PC-3 (cell line): ENCODE results near the gene DCP1B. TPM values are rescaled to one million over a fixed set of nuclear protein-coding genes. Genes with fewer than 3 reads are reported as not detected.

ENCODE experiments used
- ATAC-seq: fragments of 200-7000 bp; cut with Tn5 transposase; 2 replicates; pipeline ENCODE4 v1.9.1; 2020; ENCODE audit warnings: mild to moderate bottlenecking, moderate library complexity
- BruUV-seq: library from RNA; stranded (reverse); fragments of 400-500 nt; replicated peaks from 2 replicates; lab custom pipeline; 2021; lab: Mats Ljungman, UMichigan
- CTCF ChIA-PET: fragments of 300-600 bp; sonication (Branson Sonifier 250); formaldehyde crosslinking; loops from one replicate; lab custom pipeline; 2022; ENCODE audit warnings: antibody characterized with exemption; lab: Charles Lee
- POLR2A ChIA-PET: fragments of 300-600 bp; sonication (Branson Sonifier 250); formaldehyde crosslinking; loops from one replicate; lab custom pipeline; 2022; ENCODE audit warnings: antibody characterized with exemption; ENCODE audit not compliant: unreplicated experiment; lab: Charles Lee
- DNase-seq: peaks from one replicate; pipeline ENCODE4 v3.0.0-alpha.2; 2015
- H2AFZ ChIP-seq: fragments of 300-600 bp; sonication (generic); 2 replicates; pipeline ENCODE4 v1.6.0; 2016; ENCODE audit warnings: antibody characterized with exemption, low read length
- H3F3A ChIP-seq: fragments of 300-600 bp; sonication (generic); one replicate; pipeline ENCODE4 v1.6.0; 2017; ENCODE audit warnings: antibody characterized with exemption, low read length, control low read depth, mild to moderate bottlenecking; ENCODE audit not compliant: unreplicated experiment
- H3K27ac ChIP-seq: fragments of 300-600 bp; sonication (generic); 2 replicates; pipeline ENCODE4 v1.5.1; 2016; ENCODE audit warnings: mild to moderate bottlenecking, low read length
- H3K27me3 ChIP-seq: fragments of 300-600 bp; sonication (generic); 2 replicates; pipeline ENCODE4 v1.6.1; 2016; ENCODE audit warnings: low read length, mixed read lengths
- H3K36me3 ChIP-seq: fragments of 300-600 bp; sonication (generic); 2 replicates; pipeline ENCODE4 v1.6.1; 2016; ENCODE audit warnings: low read depth, mixed run types, low read length, mixed read lengths
- H3K4me1 ChIP-seq: fragments of 300-600 bp; sonication (generic); 2 replicates; pipeline ENCODE4 v1.5.1; 2016; ENCODE audit warnings: low read length; ENCODE audit not compliant: insufficient read depth
- H3K4me2 ChIP-seq: fragments of 300-600 bp; sonication (generic); 2 replicates; pipeline ENCODE4 v1.6.0; 2016; ENCODE audit warnings: low read length
- H3K4me3 ChIP-seq: fragments of 300-600 bp; sonication (generic); 2 replicates; pipeline ENCODE4 v1.5.1; 2016; ENCODE audit warnings: mild to moderate bottlenecking, low read length, mixed read lengths
- H3K79me2 ChIP-seq: fragments of 300-600 bp; sonication (generic); 2 replicates; pipeline ENCODE4 v1.6.1; 2017; ENCODE audit warnings: low read length, mixed read lengths
- H3K9ac ChIP-seq: fragments of 300-600 bp; sonication (generic); 2 replicates; pipeline ENCODE4 v1.6.0; 2016; ENCODE audit warnings: mild to moderate bottlenecking, low read length
- H3K9me2 ChIP-seq: fragments of 300-600 bp; sonication (generic); replicated peaks from 2 replicates; pipeline ENCODE4 v1.6.1; 2016; ENCODE audit warnings: mixed run types, low read length, mixed read lengths
- H3K9me3 ChIP-seq: fragments of 300-600 bp; sonication (generic); 2 replicates; pipeline ENCODE4 v1.6.1; 2016; ENCODE audit warnings: low read length, mixed read lengths
- H4K20me1 ChIP-seq: fragments of 300-600 bp; sonication (generic); 2 replicates; pipeline ENCODE4 v1.6.1; 2016; ENCODE audit warnings: low read length, mixed read lengths
- CTCF ChIP-seq: fragments of 300-600 bp; sonication (generic); conservative IDR thresholded peaks from 2 replicates; pipeline ENCODE4 v1.5.1; 2017; ENCODE audit warnings: antibody characterized with exemption, low read depth, mild to moderate bottlenecking, low read length
- EZH2 ChIP-seq: fragments of 300-600 bp; sonication (generic); IDR thresholded peaks from one replicate; pipeline ENCODE4 v1.6.1; 2017; ENCODE audit warnings: antibody characterized with exemption, mild to moderate bottlenecking, low read length; ENCODE audit not compliant: unreplicated experiment
- EZH2phosphoT487 ChIP-seq: fragments of 300-600 bp; sonication (generic); IDR thresholded peaks from 2 replicates; pipeline ENCODE4 v1.6.1; 2018; ENCODE audit warnings: mild to moderate bottlenecking, antibody characterized with exemption, low read length, borderline replicate concordance
- intact Hi-C: fragments of 100-400 bp; cut with micrococcal nuclease; formaldehyde crosslinking; loops from 2 replicates; pipeline ENCODE4 v1.9.0; 2023
- total RNA-seq: library from RNA; depleted of rRNA; stranded (reverse); fragments of >200 nt; gene quantifications from 2 replicates; pipeline ENCODE4 v1.2.3, GENCODE V29; 2014

The DCP1B gene
- total RNA-seq, 1 experiment from 2014 or later: 4.9 TPM

DNA sequence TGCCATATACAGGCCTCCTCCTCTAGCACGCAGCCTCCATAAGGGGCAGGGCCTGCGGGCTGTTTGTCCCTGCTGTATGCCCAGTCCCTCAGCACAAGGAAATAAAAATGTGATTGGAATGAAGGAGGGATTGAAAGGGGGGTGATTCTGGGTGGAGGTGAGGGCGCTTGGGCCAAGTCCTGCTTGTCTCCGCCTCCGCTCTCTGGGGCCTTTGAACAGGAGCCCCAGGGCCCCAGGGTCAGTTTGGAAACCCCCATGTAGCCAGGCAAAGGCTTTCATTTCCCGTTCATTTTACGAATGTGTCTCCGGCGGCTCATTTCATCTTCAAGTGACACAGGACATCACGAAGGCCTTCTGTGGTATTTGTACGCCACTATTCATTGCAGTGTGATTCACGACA, 81.3 kb downstream of the DCP1B start:
- no peaks in the 10 kb centered on the region for H3K36me3 ChIP-seq
- H3K4me2 ChIP-seq: no peak overlapping the region
- TF ChIP-seq CTCF (no peak), EZH2phosphoT487 (no peak), EZH2 (no peak)
- no peaks in the 10 kb centered on the region for H3K9me2 ChIP-seq
- H4K20me1 ChIP-seq: no peaks in the 10 kb centered on the region
- no peak overlapping the region for H3K27ac ChIP-seq
- ATAC-seq (no peak), DNase-seq (no peak)
- no peaks in the 10 kb centered on the region for H3K4me1 ChIP-seq
- no peaks in the 10 kb centered on the region for H3K9me3 ChIP-seq
- no peak overlapping the region for H3K9ac ChIP-seq
- no peaks in the 10 kb centered on the region for H3F3A ChIP-seq
- POLR2A ChIA-PET: no interaction called here
- H2AFZ ChIP-seq: no peak overlapping the region
- BruUV-seq: no TSS peak
- no peak overlapping the region for H3K4me3 ChIP-seq
- no peaks in the 10 kb centered on the region for H3K79me2 ChIP-seq
- H3K27me3 ChIP-seq: peaks cover 21% of the 10 kb centered on the region; the same call in 1 of the 2 replicates
- CTCF ChIA-PET: no interaction called here
- intact Hi-C loops: no loop called here

- no peaks in the 10 kb centered on the region for H3F3A ChIP-seq
- H3K36me3 ChIP-seq: no peaks in the 10 kb centered on the region
- H4K20me1 ChIP-seq: no peaks in the 10 kb centered on the region
- DNase-seq (no peak), ATAC-seq (no peak)
- TF ChIP-seq EZH2phosphoT487 (no peak), CTCF (no peak), EZH2 (no peak)
- H2AFZ ChIP-seq: no peak overlapping the region
- H3K79me2 ChIP-seq: no peaks in the 10 kb centered on the region
- no peak overlapping the region for H3K4me3 ChIP-seq
- no peaks in the 10 kb centered on the region for H3K9me2 ChIP-seq
- no peak overlapping the region for H3K4me2 ChIP-seq
- intact Hi-C loops: no loop called here
- ChIA-PET POLR2A (no interaction called here), CTCF (no interaction called here)
- H3K4me1 ChIP-seq: no peaks in the 10 kb centered on the region
- H3K9ac ChIP-seq: no peak overlapping the region
- no TSS peak for BruUV-seq
- no peak overlapping the region for H3K27ac ChIP-seq
- H3K27me3 ChIP-seq: peaks cover 19% of the 10 kb centered on the region; the same call in 1 of the 2 replicates
- H3K9me3 ChIP-seq: no peaks in the 10 kb centered on the region
Observed at GRCh38 chr12:1922075-1922709, 82.1 kb downstream of the DCP1B start.

GRCh38 chr12:1920971-1921370, 83.3 kb downstream of the DCP1B start:
- no peaks in the 10 kb centered on the region for H3K79me2 ChIP-seq
- H3K9me2 ChIP-seq: no peaks in the 10 kb centered on the region
- no peaks in the 10 kb centered on the region for H3F3A ChIP-seq
- ChIA-PET POLR2A (no interaction called here), CTCF (no interaction called here)
- no peak overlapping the region for H3K4me3 ChIP-seq
- intact Hi-C loops: no loop called here
- no peaks in the 10 kb centered on the region for H3K36me3 ChIP-seq
- TF ChIP-seq EZH2 (no peak), CTCF (no peak), EZH2phosphoT487 (no peak)
- ATAC-seq (no peak), DNase-seq (no peak)
- H3K27me3 ChIP-seq: 0 out of 2 replicates have a peak, but pooled peaks cover 19% of the 10 kb centered on the region
- no peaks in the 10 kb centered on the region for H3K9me3 ChIP-seq
- no peak overlapping the region for H3K9ac ChIP-seq
- H3K27ac ChIP-seq: no peak overlapping the region
- no peak overlapping the region for H2AFZ ChIP-seq
- no peak overlapping the region for H3K4me2 ChIP-seq
- no peaks in the 10 kb centered on the region for H3K4me1 ChIP-seq
- H4K20me1 ChIP-seq: no peaks in the 10 kb centered on the region
- BruUV-seq: no TSS peak
